Spleen (tissue), 7 donors: ENCODE results near the gene RPL36AL.

Source experiments
- POLR2AphosphoS5 ChIP-seq, 3 donors: sonication (generic); formaldehyde crosslinking; IDR thresholded peaks; one replicate each; pipeline ENCODE4 v1.5.1; 2017; ENCODE audit warnings: antibody characterized with exemption in 3 of 3
- TF ChIP-seq, protein P1 (sequence below), 11 experiments: fragments of 200-600 bp in 7 of 11; fragments of 450-650 bp in 4 of 11; sonication (generic) in 4 of 11; IDR thresholded peaks in 8 of 11; conservative IDR thresholded peaks in 3 of 11; 1 replicate in 7 of 11; 2 replicates in 4 of 11; pipeline versions ENCODE4 v1.4.0 to v1.8.0; 2016 to 2021; ENCODE audit warnings: antibody characterized with exemption in 11 of 11, inconsistent platforms in 4 of 11, mild to moderate bottlenecking in 1 of 11
- donor health status: DM: no; HTN: no; CAD: no; lungs with moderate emphysema.
- donor health status: DM: no; HTN: no; CAD: no.
- donor health status: DM: no; HTN: no; CAD: no.

DNA sequence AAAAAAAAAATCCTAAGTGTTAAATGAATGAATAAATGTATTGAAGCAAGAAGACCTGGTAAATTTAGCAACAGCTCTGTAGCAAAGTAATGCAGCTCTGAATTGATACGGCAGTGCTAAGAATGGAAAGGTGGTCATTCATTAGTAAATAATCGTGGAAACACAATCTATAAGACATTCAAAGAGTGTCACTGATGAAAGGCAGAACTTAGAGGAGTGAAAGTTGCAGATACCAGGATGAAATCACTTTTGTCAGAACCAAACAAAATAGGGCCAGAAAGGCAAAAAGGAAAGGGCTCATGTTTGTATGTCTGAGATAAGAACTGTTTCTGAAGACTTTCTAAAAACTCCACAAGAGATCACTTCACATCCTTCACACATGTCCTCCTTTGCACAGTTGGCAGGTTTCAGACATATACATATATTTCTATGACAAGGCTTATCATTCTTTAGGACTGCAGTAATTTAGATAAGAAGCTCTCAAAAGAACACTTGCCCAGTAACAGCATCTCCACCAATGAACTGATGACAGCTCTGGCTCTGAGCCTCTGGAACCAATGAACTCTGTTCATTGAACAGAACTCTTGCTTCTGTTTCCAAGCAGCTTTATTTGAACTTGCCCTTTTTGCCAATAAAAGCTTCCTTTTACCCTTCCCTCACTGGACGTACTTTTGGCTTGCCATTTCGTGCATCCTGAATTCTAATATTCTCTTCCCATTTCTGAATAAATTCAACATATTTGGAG, 25.9 kb downstream of the RPL36AL start:
- TF ChIP-seq, protein P1, sequence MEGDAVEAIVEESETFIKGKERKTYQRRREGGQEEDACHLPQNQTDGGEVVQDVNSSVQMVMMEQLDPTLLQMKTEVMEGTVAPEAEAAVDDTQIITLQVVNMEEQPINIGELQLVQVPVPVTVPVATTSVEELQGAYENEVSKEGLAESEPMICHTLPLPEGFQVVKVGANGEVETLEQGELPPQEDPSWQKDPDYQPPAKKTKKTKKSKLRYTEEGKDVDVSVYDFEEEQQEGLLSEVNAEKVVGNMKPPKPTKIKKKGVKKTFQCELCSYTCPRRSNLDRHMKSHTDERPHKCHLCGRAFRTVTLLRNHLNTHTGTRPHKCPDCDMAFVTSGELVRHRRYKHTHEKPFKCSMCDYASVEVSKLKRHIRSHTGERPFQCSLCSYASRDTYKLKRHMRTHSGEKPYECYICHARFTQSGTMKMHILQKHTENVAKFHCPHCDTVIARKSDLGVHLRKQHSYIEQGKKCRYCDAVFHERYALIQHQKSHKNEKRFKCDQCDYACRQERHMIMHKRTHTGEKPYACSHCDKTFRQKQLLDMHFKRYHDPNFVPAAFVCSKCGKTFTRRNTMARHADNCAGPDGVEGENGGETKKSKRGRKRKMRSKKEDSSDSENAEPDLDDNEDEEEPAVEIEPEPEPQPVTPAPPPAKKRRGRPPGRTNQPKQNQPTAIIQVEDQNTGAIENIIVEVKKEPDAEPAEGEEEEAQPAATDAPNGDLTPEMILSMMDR (IDR thresholded peaks at IDR 0.05 in 8 of 11, conservative IDR thresholded peaks at IDR 0.05 in 3 of 11) = no peak
- TF ChIP-seq POLR2AphosphoS5 (IDR thresholded peaks at IDR 0.05) = no peak
